PC-9 (cell line): ENCODE measurements around the gene PDGFD.

Experiments used
- CTCF ChIP-seq: fragments of 200-600 bp; sonication (generic); conservative IDR thresholded peaks from 2 replicates; pipeline ENCODE4 v1.6.1; 2017; ENCODE audit warnings: mixed run types, antibody characterized with exemption, mild to moderate bottlenecking, moderate library complexity
- EZH2 ChIP-seq: fragments of 200-600 bp; sonication (generic); IDR thresholded peaks from 2 replicates; pipeline ENCODE4 v1.8.0; 2017; ENCODE audit warnings: antibody characterized with exemption, low read depth

DNA sequence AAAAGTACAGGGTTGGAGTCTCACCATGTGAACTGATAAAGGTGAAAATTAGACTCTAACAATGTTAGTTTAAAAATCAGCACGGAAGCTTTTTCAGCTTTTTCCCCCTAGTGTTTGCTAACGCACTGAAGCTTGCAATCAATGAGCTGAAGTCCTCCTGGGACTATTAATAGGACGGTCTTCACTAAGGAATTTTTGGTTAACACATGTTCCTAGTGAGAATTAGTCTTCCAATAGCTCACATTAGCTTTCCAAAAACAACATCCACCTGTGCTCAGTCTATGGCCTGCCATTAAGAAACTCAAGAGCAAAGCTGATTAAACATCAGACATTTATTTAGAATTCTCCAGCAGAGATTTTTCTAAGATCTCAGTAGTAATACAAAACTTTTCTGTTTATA lies 154.2 kb downstream of the PDGFD start:
- TF ChIP-seq CTCF (no peak), EZH2 (no peak)
